Measurements from ENCODE around the gene TCF7L2. TPM values are rescaled to one million over a fixed set of nuclear protein-coding genes. Genes with fewer than 3 reads are reported as not detected.
"Not testable (repeated sequence)": the region's sequence is repeated elsewhere in the genome, so short reads cannot be mapped to it uniquely, and the experiment has no call there.

Gene TCF7L2
- total RNA-seq, 2 experiments from 2014 or later = 0.60 to 0.81 TPM

DNA sequence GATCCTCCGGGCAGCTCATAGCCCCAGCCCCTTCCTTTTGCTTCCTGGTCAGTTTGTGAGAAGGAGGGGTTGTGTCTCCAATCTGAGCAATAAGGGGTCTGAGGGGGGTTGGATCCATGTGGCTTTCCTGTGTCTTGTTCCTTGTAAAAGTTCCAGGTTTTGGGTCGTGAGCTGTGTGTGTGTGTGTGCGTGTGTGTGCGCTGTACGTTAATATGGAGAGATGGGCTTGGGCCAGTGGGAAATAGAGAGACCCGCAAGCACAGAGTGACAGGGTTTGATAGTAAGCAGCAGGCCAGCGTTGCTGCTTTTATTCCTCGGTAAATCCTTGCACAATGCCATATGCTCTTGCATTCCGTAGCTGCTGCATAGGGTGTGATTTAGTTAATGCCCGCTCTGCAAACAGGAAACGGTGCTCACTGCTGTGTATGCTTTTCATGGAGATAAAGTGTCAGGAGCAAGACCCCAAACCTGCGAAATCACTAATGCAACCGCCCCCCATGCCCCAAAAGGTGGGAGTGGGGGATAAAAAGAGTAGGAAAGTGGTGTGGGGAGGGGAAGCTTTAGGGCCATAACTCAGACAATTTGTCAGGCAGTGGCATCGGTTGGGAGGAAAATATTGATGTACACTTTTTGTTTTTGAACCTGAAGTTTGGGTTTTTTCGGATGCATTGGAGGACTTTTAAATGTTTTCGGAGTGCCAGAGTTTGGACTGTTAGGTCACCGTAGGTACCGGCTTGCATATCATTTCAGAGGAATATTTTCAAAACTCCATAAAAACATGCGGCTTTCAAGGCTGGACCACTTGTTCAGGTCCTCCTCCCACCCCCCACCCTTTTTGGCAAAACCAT lies 108.7 kb downstream of the TCF7L2 start:
- H3K27me3 Mint-ChIP-seq = peaks cover 9% of the 10 kb centered on the region
- DNase-seq = no peak
- no peaks in the 10 kb centered on the region for H3K9me3 Mint-ChIP-seq
- no peaks in the 10 kb centered on the region for H3K4me1 Mint-ChIP-seq
- CTCF ChIA-PET = interaction anchor here (0.7 kb wide), 1 partner anchor 504 kb away, joined by 4 read pairs; no protein-coding TSS in a partner anchor
- no peak overlapping the region for H3K4me3 Mint-ChIP-seq
- POLR2A ChIA-PET = no interaction called here
- no peak overlapping the region for H3K27ac Mint-ChIP-seq
- no peaks in the 10 kb centered on the region for H3K36me3 Mint-ChIP-seq (ENCODE audit: low read depth)

DNA sequence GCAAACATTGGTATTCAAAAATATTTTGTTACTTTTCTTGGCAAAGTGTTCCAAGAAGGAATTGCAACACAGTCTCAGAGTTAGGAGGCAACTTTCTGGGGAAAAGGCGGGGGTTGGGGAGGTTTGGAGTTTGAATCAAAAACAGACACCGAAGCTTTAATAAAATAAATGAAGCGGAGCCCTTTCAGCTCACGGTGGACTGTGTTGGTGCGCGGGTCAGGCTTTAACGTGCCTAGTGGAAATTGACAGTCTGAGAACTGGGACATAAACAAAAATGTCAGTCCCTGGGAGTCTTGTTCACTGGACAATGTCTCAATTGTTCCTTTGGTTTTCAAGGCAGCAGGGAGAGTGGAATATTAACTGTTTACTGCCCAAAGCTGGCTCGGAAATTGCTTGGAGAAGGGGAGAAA lies 109.3 kb downstream of the TCF7L2 start:
- CTCF ChIA-PET = interaction anchor here (0.7 kb wide), 1 partner anchor 504 kb away, joined by 4 read pairs; no protein-coding TSS in a partner anchor
- no peak overlapping the region for H3K27ac Mint-ChIP-seq
- POLR2A ChIA-PET = no interaction called here
- DNase-seq = no peak
- H3K4me3 Mint-ChIP-seq = no peak overlapping the region
- H3K36me3 Mint-ChIP-seq (ENCODE audit: low read depth) = no peaks in the 10 kb centered on the region
- no peaks in the 10 kb centered on the region for H3K4me1 Mint-ChIP-seq
- H3K9me3 Mint-ChIP-seq = no peaks in the 10 kb centered on the region
- peaks cover 6% of the 10 kb centered on the region for H3K27me3 Mint-ChIP-seq

DNA sequence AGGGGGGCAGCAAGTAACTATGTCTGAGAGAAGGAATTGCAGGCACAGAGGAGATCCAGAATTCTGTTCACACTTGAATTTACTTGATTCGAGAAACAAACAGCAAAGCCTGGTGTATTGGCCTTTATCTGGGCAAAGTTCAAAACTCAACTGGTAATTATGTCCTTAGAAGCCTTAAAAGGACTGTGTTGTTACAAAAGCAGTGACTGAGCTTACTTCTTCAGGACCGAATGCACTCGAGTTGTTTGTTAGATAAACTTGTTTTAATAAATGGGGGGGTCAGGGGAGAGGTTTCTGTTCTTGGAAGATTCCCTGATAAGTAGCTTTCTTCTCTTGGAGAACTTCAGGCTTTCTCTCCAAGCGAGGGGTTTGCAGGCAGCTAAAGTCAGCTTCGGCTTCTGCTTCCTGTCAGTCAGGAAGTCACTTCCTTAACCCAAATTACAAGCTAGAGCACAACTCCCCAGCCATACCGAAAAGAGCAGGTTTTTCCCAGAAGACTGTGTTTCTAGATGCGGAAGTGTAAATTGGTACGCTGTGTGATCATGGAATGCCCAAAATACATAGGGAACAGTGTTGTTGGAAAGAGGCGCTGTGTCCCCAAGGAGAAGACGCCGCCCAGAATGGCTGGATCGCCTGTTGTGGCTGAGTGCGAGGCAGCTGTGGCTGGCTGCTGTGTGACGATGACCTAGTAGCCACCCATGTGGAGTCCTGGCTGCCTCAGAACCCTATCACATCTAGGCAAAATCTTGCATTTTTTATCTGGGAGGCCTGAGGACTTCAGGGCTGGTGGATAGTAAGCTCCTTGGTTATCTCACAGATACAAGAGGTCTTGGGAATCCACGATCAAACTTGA lies 110.4 kb downstream of the TCF7L2 start:
- ChIA-PET CTCF (interaction anchor here (1.2 kb wide), 1 partner anchor 10 kb away, joined by 3 read pairs; no protein-coding TSS in a partner anchor), POLR2A (interaction anchor here (0.6 kb wide), 1 partner anchor 14 kb away, joined by 3 read pairs; no protein-coding TSS in a partner anchor)
- H3K27ac Mint-ChIP-seq = no peak overlapping the region
- H3K9me3 Mint-ChIP-seq = no peaks in the 10 kb centered on the region
- H3K36me3 Mint-ChIP-seq (ENCODE audit: low read depth) = no peaks in the 10 kb centered on the region
- no peaks in the 10 kb centered on the region for H3K4me1 Mint-ChIP-seq
- no peak overlapping the region for H3K4me3 Mint-ChIP-seq
- DNase-seq = no peak
- peaks cover 3% of the 10 kb centered on the region for H3K27me3 Mint-ChIP-seq

DNA sequence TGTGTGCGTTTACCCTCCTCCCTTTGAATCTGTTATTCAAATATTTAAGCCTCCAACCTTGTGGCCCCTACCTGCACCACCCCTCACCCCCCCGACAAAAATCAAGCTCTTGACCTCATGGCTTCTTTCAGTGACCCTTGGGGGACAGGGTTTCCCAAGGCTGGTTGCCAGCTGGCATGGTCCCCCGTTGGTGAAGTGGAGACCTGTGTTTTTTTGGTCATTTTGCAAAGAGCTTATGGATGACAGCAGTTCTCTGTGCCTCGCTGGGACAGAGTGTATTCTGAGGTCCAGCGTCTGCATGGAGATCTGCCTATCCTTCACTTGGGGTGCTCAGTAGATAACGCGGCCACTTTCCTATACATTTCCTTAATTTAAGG lies 111.0 kb downstream of the TCF7L2 start:
- Mint-ChIP-seq H3K4me1 (no peaks in the 10 kb centered on the region), H3K4me3 (no peak overlapping the region), H3K9me3 (no peaks in the 10 kb centered on the region), H3K27ac (no peak overlapping the region), H3K36me3 (ENCODE audit: low read depth) (no peaks in the 10 kb centered on the region), H3K27me3 (no peaks in the 10 kb centered on the region)
- ChIA-PET POLR2A (no interaction called here), CTCF (no interaction called here)
- DNase-seq = no peak

DNA sequence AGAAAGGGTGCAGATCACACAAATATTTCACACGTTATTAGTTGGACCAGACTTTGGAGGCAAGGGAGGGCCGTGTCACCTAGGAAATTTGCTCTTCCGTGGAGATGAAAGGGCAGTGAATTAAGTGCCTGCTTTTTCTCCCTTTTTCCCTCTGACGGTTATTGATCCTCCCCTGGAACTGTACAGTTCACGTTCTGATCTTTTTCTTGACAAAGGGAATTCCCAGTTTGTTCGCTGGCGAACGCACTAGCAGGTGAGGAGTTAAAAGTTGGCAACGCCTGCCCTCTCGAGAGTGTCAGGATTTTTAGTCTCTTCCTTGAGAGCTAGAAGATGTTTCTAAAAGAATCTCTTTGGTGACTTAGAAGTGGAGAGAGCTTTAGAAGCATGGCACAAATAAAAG lies 111.5 kb downstream of the TCF7L2 start:
- H3K4me1 Mint-ChIP-seq = no peaks in the 10 kb centered on the region
- H3K9me3 Mint-ChIP-seq = no peaks in the 10 kb centered on the region
- POLR2A ChIA-PET = no interaction called here
- no peak overlapping the region for H3K4me3 Mint-ChIP-seq
- H3K36me3 Mint-ChIP-seq (ENCODE audit: low read depth) = no peaks in the 10 kb centered on the region
- H3K27ac Mint-ChIP-seq = no peak overlapping the region
- no peaks in the 10 kb centered on the region for H3K27me3 Mint-ChIP-seq
- CTCF ChIA-PET = no interaction called here
- DNase-seq = no peak

DNA sequence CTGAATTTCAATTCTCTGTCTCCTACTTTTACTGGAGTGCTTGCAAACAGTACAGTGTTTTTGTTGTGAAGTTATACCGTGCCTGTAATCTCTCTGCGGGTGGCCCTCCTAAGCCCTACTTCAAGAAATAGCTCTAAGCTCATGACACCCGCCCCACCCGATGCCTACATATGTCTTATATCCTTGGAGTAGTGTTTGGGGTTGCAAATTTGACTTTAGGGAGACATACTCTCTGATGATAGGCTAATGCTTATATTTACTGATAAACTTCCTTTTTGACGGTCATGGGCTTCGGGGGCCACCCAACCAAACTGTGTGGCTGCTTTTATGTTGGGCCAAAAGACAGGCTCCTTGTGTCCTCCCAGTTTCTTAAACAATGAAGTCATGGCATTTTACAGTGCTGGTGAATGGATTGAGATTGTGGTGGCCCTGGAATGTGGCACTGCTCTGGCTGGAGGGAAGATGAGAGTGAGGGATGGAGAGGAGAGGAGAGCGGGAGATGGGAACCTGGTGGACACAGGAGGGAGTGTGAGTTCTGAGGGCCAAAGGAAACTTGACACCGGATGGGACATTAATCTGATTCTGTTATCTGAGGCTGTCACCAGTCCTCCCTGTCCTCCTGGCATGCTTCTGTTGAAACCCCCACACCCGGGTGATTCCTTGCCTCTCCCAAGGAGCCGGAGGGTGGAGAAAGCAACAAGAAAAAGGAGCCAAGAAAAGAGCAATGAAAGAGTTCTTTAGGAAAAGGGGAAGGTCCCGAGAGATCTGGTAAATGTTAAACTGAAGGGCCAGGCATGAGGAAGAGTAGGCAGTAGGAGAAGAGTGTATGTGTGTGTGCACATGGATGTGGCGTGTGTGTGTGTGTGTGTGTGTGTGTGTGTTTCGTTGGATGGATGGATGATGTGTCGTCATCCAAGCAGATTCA lies 113.3 kb downstream of the TCF7L2 start:
- no peaks in the 10 kb centered on the region for H3K9me3 Mint-ChIP-seq
- no peak overlapping the region for H3K4me3 Mint-ChIP-seq
- H3K36me3 Mint-ChIP-seq (ENCODE audit: low read depth) = no peaks in the 10 kb centered on the region
- DNase-seq = no peak
- H3K4me1 Mint-ChIP-seq = no peaks in the 10 kb centered on the region
- ChIA-PET CTCF (no interaction called here), POLR2A (no interaction called here)
- H3K27ac Mint-ChIP-seq = no peak overlapping the region
- no peaks in the 10 kb centered on the region for H3K27me3 Mint-ChIP-seq

DNA sequence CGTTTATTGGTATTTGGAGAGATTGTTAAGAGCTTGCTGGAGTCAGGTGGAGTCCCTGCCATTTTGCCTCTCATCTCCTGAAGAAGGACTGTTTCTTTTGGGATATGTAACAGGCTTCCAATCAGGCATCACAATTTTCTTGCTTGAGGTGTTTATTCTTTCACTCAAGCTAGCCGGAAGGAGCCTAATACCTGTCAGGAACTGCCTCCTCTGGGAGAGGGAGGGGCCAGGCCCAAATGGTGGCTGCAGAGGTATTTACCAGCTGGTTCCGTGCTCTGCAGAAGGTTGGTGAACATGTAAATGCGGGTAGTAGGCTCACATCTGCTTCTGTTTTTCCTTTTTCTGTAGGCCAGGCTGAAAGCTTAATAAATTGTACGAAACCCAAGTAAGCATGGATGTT lies 114.0 kb downstream of the TCF7L2 start:
- H3K27ac Mint-ChIP-seq = no peak overlapping the region
- no peaks in the 10 kb centered on the region for H3K9me3 Mint-ChIP-seq
- H3K4me3 Mint-ChIP-seq = no peak overlapping the region
- H3K36me3 Mint-ChIP-seq (ENCODE audit: low read depth) = no peaks in the 10 kb centered on the region
- CTCF ChIA-PET = no interaction called here
- no peaks in the 10 kb centered on the region for H3K27me3 Mint-ChIP-seq
- DNase-seq = no peak
- H3K4me1 Mint-ChIP-seq = no peaks in the 10 kb centered on the region
- POLR2A ChIA-PET = no interaction called here

DNA sequence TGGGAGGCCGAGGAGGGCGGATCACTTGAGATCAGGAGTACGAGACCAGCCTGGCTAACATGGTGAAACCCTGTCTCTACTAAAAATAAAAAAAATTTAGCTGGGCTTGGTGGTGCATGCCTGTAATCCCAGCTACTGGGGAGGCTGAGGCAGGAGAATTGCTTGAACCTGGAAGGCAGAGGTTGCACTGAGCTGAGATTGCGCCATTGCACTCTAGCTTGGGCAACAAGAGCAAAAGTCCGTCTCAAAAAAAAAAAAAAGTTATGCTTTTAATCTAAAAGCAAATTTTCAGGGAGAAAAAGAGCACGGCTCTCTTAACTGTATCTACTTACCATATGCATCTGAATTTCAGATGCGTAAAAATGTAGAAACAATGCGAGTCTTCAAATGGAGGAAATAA lies 116.1 kb downstream of the TCF7L2 start:
- POLR2A ChIA-PET; H3K27ac Mint-ChIP-seq; H3K4me3 Mint-ChIP-seq; DNase-seq; H3K9me3 Mint-ChIP-seq; H3K27me3 Mint-ChIP-seq; H3K36me3 Mint-ChIP-seq (ENCODE audit: low read depth); H3K4me1 Mint-ChIP-seq: not testable (repeated sequence)
- CTCF ChIA-PET = interaction anchor here (0.7 kb wide), 1 partner anchor 336 kb away, joined by 3 read pairs; no protein-coding TSS in a partner anchor

DNA sequence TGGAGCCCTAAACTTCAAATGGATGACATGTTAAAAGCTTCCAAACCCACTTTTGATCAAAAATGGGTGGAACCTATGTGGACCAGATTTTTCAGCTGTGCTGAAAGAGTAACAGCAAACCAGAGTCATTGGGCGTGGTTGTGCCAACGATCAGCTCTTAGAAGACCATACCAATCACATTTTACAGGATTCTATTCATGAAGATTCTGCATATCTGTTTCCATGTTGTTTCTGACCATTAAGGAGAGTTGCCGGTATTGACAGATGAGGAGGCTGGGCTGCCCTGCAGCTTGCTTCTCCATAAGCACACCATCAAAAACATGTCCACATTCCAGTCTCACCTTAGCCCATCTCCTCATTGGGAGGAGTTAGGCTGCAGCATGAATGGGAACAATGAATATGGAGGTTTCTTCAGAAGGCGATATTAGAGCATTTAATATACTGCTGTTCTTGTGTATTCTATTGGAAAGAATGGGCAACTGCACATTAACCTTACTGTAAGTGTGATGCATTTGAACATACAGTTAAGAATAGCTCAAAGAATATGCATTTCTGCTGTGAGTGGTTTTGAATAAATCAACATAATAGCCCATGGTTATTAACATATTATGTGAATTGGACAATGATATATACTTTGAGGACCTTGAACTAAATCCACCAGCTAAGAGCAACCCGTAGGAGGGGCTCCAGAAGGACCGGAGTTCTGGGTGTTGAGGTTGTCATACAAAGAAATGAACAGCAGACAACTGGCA lies 116.7 kb downstream of the TCF7L2 start:
- no peaks in the 10 kb centered on the region for H3K4me1 Mint-ChIP-seq
- H3K27ac Mint-ChIP-seq = no peak overlapping the region
- no peaks in the 10 kb centered on the region for H3K27me3 Mint-ChIP-seq
- ChIA-PET POLR2A (no interaction called here), CTCF (interaction anchor here (0.7 to 0.8 kb wide), 2 partner anchors 188 to 335 kb away, joined by 3 read pairs; no protein-coding TSS in a partner anchor)
- H3K9me3 Mint-ChIP-seq = no peaks in the 10 kb centered on the region
- DNase-seq = no peak
- no peaks in the 10 kb centered on the region for H3K36me3 Mint-ChIP-seq (ENCODE audit: low read depth)
- no peak overlapping the region for H3K4me3 Mint-ChIP-seq

DNA sequence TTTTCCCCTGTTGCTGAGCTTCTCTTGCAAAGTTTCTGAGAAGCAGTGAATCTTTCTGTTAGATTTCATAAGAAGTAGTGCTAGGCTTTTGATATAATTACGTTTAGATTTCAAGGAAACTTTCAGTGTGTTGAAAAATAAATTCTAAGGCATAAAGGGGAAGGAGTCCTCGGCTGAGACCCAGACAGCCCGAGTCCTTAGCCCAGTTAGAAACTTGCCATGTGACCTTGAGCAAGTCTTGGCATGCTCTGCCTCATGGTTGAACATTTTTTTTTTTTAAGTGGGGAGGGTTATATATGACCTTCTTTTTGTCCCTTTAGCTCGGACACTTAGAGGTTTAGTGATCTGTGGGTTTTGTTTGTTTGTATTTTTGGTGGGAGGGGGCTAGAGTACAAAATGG lies 117.5 kb downstream of the TCF7L2 start:
- POLR2A ChIA-PET = no interaction called here

DNA sequence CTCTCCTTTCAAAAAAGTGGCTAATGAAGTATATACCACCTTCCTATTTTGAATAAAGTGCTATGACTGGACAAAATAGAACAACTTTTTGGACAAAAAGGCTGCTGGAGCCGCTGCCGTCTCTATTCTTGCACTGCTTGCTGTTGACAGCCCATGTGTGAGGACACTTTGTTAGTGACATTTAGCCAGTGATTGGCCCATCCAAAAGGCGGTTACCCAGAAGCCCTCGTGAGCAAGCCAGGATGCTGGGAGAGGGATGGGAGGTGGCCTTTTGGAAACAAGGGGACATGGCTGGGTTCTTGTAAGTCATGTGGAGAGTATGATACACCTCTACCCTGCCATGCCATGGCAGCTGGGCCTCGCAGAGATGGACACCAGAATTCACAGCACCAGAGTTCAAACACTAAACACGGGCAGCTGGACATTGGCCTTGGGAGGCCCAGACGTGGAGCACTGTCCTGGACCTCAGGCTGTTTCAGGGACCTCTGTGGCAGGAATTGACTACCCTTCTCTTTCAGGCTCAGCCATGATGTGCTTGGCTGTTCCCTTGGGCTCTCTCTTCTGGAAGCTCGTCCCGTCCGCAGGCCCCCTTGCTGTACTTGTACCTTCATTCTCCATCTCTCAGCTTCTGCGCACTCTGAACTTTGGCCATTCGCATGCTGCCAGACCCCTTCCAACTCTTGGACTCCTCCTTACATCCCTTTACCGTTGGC lies 118.3 kb downstream of the TCF7L2 start:
- H3K4me3 Mint-ChIP-seq = no peak overlapping the region
- H3K27me3 Mint-ChIP-seq = no peaks in the 10 kb centered on the region
- POLR2A ChIA-PET = no interaction called here
- CTCF ChIA-PET = interaction anchor here (0.6 kb wide), 1 partner anchor 312 kb away, joined by 6 read pairs; no protein-coding TSS in a partner anchor
- H3K9me3 Mint-ChIP-seq = no peaks in the 10 kb centered on the region
- DNase-seq = no peak
- peak overlapping the region; percentile 36 for H3K27ac Mint-ChIP-seq
- no peaks in the 10 kb centered on the region for H3K4me1 Mint-ChIP-seq
- H3K36me3 Mint-ChIP-seq (ENCODE audit: low read depth) = no peaks in the 10 kb centered on the region

More for the DNA sequence above, 117.5 kb downstream of the TCF7L2 start:
- no peak for DNase-seq
- Mint-ChIP-seq H3K4me3 (no peak overlapping the region), H3K27ac (no peak overlapping the region), H3K36me3 (ENCODE audit: low read depth) (no peaks in the 10 kb centered on the region), H3K9me3 (no peaks in the 10 kb centered on the region), H3K4me1 (no peaks in the 10 kb centered on the region), H3K27me3 (no peaks in the 10 kb centered on the region)
- CTCF ChIA-PET = interaction anchor here (0.8 kb wide), 1 partner anchor 187 kb away, joined by 3 read pairs; no protein-coding TSS in a partner anchor

Data from activated CD4-positive, alpha-beta T cell treated with anti-CD3 and anti-CD28 coated beads, Interleukin-2, amount 10 ng/mL, durations not matched to agents 7 days and 5 days (primary cell).